ENCODE results near the gene ZNF574.

- TF ChIP-seq POLR2A (IDR thresholded peaks at IDR 0.05; ENCODE audit: low read depth, low read length) = peak; percentile 43; the same call in 1 of the 2 replicates
- no peak for TF ChIP-seq TAF1 (IDR thresholded peaks at IDR 0.05; ENCODE audit: borderline replicate concordance, low read depth, low read length)
- no peak for TF ChIP-seq POLR2AphosphoS5 (IDR thresholded peaks at IDR 0.05; ENCODE audit: low read depth, low read length)
Measured at GRCh38 chr19:42075364-42075615, 676 bp upstream of the ZNF574 start.

Data from GM12892 (cell line).